IPS-20b (cell line): ENCODE measurements around the gene ZFC3H1.
"Not testable (repeated sequence)": the region's sequence is repeated elsewhere in the genome, so short reads cannot be mapped to it uniquely, and the experiment has no call there.

ENCODE experiments used
- H3K27ac ChIP-seq: one replicate; pipeline ENCODE4 v1.5.1; 2013; ENCODE audit warnings: low read length
- H3K27me3 ChIP-seq: 2 replicates; pipeline ENCODE4 v1.6.1; 2013; ENCODE audit warnings: mild to moderate bottlenecking, low read length, inconsistent platforms; ENCODE audit not compliant: insufficient read depth
- H3K36me3 ChIP-seq: 2 replicates; pipeline ENCODE4 v1.6.1; 2013; ENCODE audit warnings: low read depth, mild to moderate bottlenecking, inconsistent platforms, low read length, moderate library complexity; ENCODE audit not compliant: insufficient read depth
- H3K4me1 ChIP-seq: 2 replicates; pipeline ENCODE4 v1.6.1; 2013; ENCODE audit warnings: mild to moderate bottlenecking, control low read depth, inconsistent platforms, low read length, moderate library complexity; ENCODE audit not compliant: insufficient read depth
- H3K4me3 ChIP-seq: 2 replicates; pipeline ENCODE4 v1.5.1; 2013; ENCODE audit warnings: mild to moderate bottlenecking, low read length, inconsistent platforms
- H3K9ac ChIP-seq: 2 replicates; pipeline ENCODE4 v1.6.1; 2013; ENCODE audit warnings: low read depth, mild to moderate bottlenecking, inconsistent platforms, low read length, moderate library complexity
- H3K9me3 ChIP-seq: 2 replicates; pipeline ENCODE4 v1.6.1; 2013; ENCODE audit warnings: mild to moderate bottlenecking, low read depth, low read length, inconsistent platforms; ENCODE audit not compliant: insufficient read depth

The ZFC3H1 gene

DNA sequence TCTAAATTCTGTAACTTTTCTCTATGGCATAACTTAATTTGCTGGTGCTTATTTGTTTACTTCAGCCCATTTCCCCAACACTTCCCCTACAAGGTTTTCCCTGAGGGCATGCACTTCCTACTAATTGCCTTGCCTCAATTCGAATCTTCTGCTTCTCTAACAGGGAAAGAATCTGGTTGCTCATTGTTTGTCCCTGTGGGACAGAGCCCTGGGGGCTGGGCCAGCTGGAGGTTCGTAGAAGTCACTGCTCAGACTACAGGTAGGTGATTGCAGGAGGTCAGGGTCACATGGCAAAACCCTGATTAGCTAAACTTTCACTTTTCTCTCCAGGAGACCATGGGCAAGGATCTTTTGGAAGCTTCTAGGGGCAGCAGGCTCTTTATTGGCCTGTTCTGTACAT, 72.0 kb downstream of the ZFC3H1 start:
- no peaks in the 10 kb centered on the region for H3K36me3 ChIP-seq

GRCh38 chr12:71589478-71589881, 74.2 kb downstream of the ZFC3H1 start:
- peaks cover 3% of the 10 kb centered on the region; the same call in 1 of the 2 replicates for H3K4me1 ChIP-seq
- H3K9ac ChIP-seq, result no peak overlapping the region
- no peaks in the 10 kb centered on the region for H3K9me3 ChIP-seq
- no peaks in the 10 kb centered on the region for H3K36me3 ChIP-seq
- no peak overlapping the region for H3K4me3 ChIP-seq
- H3K27me3 ChIP-seq, result no peaks in the 10 kb centered on the region
- no peak overlapping the region for H3K27ac ChIP-seq

More for the DNA sequence above, 72.0 kb downstream of the ZFC3H1 start:
- no peak overlapping the region for H3K9ac ChIP-seq
- no peaks in the 10 kb centered on the region for H3K9me3 ChIP-seq
- no peak overlapping the region for H3K4me3 ChIP-seq
- H3K4me1 ChIP-seq, result peaks cover 3% of the 10 kb centered on the region; the same call in 1 of the 2 replicates
- H3K27me3 ChIP-seq, result no peaks in the 10 kb centered on the region
- H3K27ac ChIP-seq, result no peak overlapping the region

DNA sequence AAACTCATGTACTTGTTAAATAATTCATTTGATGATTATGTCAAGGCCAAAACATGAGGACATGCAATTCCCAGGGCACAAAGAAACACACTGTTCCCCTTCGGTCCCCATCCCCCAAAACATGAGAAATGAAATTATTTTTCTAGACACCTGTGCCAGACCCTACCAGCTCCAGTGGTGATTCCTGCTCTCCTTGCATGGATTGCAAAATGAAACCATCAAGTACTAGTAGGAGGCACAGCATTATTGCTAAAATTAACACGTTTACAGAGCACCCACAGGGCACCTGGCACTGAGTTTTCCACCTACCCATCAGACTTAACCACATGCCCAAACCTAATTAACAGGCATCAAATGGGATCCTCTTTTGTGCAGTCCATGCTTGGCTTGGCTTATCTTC, 76.6 kb downstream of the ZFC3H1 start:
- Histone ChIP-seq H3K36me3 (no peaks in the 10 kb centered on the region), H3K27me3 (no peaks in the 10 kb centered on the region), H3K9ac (no peak overlapping the region), H3K27ac (no peak overlapping the region), H3K4me3 (no peak overlapping the region), H3K9me3 (no peaks in the 10 kb centered on the region), H3K4me1 (peaks cover 3% of the 10 kb centered on the region; the same call in 1 of the 2 replicates)

DNA sequence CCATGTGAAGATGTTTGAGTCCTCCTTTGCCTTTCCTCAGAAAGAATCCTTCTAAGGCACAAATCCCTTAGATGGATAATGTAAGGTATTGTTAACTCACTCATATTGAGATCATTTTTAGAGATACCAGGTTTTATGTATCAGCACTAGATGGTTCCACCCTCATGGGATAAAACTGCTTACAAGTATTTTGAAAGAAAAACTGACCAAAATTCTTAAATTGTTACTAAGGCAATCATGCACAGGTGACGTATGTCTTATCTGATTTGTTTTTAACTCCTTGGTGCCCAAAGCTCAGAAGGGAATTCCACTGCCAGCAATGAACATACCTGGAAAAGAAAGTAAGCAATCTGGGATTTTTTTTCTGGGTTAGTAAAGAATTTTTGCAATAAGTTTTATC, 78.4 kb downstream of the ZFC3H1 start:
- no peak overlapping the region for H3K27ac ChIP-seq
- no peak overlapping the region for H3K4me3 ChIP-seq
- H3K27me3 ChIP-seq, result no peaks in the 10 kb centered on the region
- H3K4me1 ChIP-seq, result no peaks in the 10 kb centered on the region
- no peak overlapping the region for H3K9ac ChIP-seq
- H3K9me3 ChIP-seq, result no peaks in the 10 kb centered on the region
- H3K36me3 ChIP-seq, result no peaks in the 10 kb centered on the region

DNA sequence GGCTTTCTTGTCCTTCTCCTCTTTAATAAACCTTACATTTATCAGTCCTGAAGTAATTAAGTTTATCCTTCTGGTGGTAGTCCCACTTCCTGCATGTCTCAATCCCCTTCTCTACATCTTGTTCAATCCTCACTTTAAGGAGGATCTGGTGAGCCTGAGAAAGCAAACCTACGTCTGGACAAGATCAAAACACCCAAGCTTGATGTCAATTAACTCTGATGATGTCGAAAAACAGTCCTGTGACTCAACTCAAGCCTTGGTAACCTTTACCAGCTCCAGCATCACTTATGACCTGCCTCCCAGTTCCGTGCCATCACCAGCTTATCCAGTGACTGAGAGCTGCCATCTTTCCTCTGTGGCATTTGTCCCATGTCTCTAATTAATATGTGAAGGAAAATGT, 79.3 kb downstream of the ZFC3H1 start:
- Histone ChIP-seq H3K36me3 (no peaks in the 10 kb centered on the region), H3K27me3 (no peaks in the 10 kb centered on the region), H3K9ac (no peak overlapping the region), H3K4me3 (no peak overlapping the region), H3K27ac (no peak overlapping the region), H3K9me3 (no peaks in the 10 kb centered on the region), H3K4me1 (no peaks in the 10 kb centered on the region)

- Histone ChIP-seq H3K9ac (no peak overlapping the region), H3K4me1 (no peaks in the 10 kb centered on the region), H3K9me3 (no peaks in the 10 kb centered on the region), H3K27ac (no peak overlapping the region), H3K27me3 (no peaks in the 10 kb centered on the region), H3K36me3 (no peaks in the 10 kb centered on the region), H3K4me3 (no peak overlapping the region)
Measured at GRCh38 chr12:71582925-71583324, 80.7 kb downstream of the ZFC3H1 start.

- Histone ChIP-seq H3K27me3 (no peaks in the 10 kb centered on the region), H3K27ac (no peak overlapping the region), H3K4me1 (no peaks in the 10 kb centered on the region), H3K9ac (no peak overlapping the region), H3K4me3 (no peak overlapping the region), H3K36me3 (no peaks in the 10 kb centered on the region), H3K9me3 (no peaks in the 10 kb centered on the region)
Measured at GRCh38 chr12:71581206-71581605, 82.4 kb downstream of the ZFC3H1 start.

- Histone ChIP-seq H3K4me1 (no peaks in the 10 kb centered on the region), H3K9me3 (no peaks in the 10 kb centered on the region), H3K9ac (no peak overlapping the region), H3K27ac (no peak overlapping the region), H3K4me3 (no peak overlapping the region), H3K27me3 (no peaks in the 10 kb centered on the region), H3K36me3 (no peaks in the 10 kb centered on the region)
Measured at GRCh38 chr12:71578694-71579258, 84.9 kb downstream of the ZFC3H1 start.

DNA sequence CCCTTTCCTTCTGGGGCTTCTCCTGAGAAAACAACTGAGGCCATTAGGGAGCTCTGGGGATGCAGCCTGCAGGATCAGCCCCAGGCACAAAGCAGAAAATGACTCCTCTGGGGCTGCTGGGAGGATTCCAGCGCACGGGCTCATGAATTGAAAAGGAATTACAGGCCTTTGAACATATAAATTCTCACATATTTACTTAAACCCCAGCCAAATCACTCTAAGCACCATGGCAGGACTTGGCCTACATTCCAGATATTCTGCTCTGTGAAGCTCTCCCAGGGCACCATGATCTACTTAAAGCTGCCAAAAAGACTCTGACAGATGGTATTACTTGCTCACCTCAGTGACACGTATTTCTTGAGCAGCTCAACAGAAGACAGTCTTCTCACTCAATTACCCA, 87.2 kb downstream of the ZFC3H1 start:
- no peaks in the 10 kb centered on the region for H3K9me3 ChIP-seq
- H3K9ac ChIP-seq, result no peak overlapping the region
- no peak overlapping the region for H3K4me3 ChIP-seq
- H3K27me3 ChIP-seq, result no peaks in the 10 kb centered on the region
- no peaks in the 10 kb centered on the region for H3K36me3 ChIP-seq
- H3K4me1 ChIP-seq, result no peaks in the 10 kb centered on the region
- H3K27ac ChIP-seq, result no peak overlapping the region

- H3K4me3 ChIP-seq, H3K27me3 ChIP-seq, H3K36me3 ChIP-seq, H3K9me3 ChIP-seq, H3K9ac ChIP-seq, H3K27ac ChIP-seq, H3K4me1 ChIP-seq: not testable (repeated sequence)
Measured at GRCh38 chr12:71569885-71570284, 93.8 kb downstream of the ZFC3H1 start.

- Histone ChIP-seq H3K9me3 (no peaks in the 10 kb centered on the region), H3K27ac (no peak overlapping the region), H3K36me3 (no peaks in the 10 kb centered on the region), H3K9ac (no peak overlapping the region), H3K27me3 (no peaks in the 10 kb centered on the region), H3K4me3 (no peak overlapping the region), H3K4me1 (no peaks in the 10 kb centered on the region)
Measured at GRCh38 chr12:71567537-71567936, 96.1 kb downstream of the ZFC3H1 start.

GRCh38 chr12:71566655-71567054, 97.0 kb downstream of the ZFC3H1 start:
- Histone ChIP-seq H3K4me3 (no peak overlapping the region), H3K9ac (no peak overlapping the region), H3K27ac (no peak overlapping the region), H3K27me3 (no peaks in the 10 kb centered on the region), H3K9me3 (no peaks in the 10 kb centered on the region), H3K36me3 (no peaks in the 10 kb centered on the region), H3K4me1 (no peaks in the 10 kb centered on the region)
